Nephron progenitor cell (in vitro differentiated cells): Measurements from ENCODE around the gene DPP6.

Experiments
- DNase-seq: peaks from one replicate; pipeline ENCODE4 v3.0.0; 2021
- H3K27ac Mint-ChIP-seq: 2 replicates; pipeline ENCODE4 v1.8.0; 2021; ENCODE audit warnings: mild to moderate bottlenecking, moderate library complexity, mixed read lengths
- H3K27me3 Mint-ChIP-seq: 2 replicates; pipeline ENCODE4 v1.8.0; 2021; ENCODE audit warnings: mild to moderate bottlenecking, low read depth, mixed read lengths; ENCODE audit not compliant: poor library complexity
- H3K36me3 Mint-ChIP-seq: 2 replicates; pipeline ENCODE4 v1.8.0; 2021; ENCODE audit warnings: low read depth, mixed read lengths
- H3K4me1 Mint-ChIP-seq: 2 replicates; pipeline ENCODE4 v1.8.0; 2021; ENCODE audit warnings: mixed read lengths
- H3K4me3 Mint-ChIP-seq: 2 replicates; pipeline ENCODE4 v1.8.0; 2021; ENCODE audit warnings: mild to moderate bottlenecking, moderate library complexity, mixed read lengths
- H3K9me3 Mint-ChIP-seq: 2 replicates; pipeline ENCODE4 v1.8.0; 2021; ENCODE audit warnings: mild to moderate bottlenecking, moderate library complexity, mixed read lengths
- TF ChIP-seq, protein P1 (sequence below): fragments of 200-600 bp; sonication (generic); IDR thresholded peaks from 2 replicates; pipeline ENCODE4 v1.5.0; 2021; ENCODE audit warnings: antibody characterized with exemption

DPP6 gene

DNA sequence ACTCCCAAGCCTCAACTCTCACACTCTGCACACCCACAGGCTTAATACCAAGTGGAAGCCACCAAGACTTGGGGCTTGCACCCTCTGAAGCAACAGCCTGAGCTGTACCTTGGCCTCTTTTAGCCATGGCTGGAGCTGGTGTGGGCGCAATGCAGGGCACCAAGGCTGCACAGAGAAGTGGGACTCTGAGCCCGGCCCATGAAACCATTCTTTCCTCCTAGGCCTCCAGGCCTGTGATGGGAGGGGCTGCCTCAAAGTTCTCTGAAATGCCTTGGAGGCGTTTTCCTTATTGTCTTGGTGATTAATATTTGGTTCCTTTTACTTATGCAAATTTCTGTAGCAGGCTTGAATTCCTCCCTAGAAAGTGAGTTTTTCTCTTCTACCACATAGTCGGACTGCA is 674.2 kb downstream of the DPP6 start:
- Mint-ChIP-seq H3K9me3 (peaks cover 51% of the 10 kb centered on the region), H3K36me3 (no peaks in the 10 kb centered on the region), H3K27me3 (peaks cover 21% of the 10 kb centered on the region), H3K27ac (no peak overlapping the region), H3K4me1 (no peaks in the 10 kb centered on the region), H3K4me3 (no peak overlapping the region)
- TF ChIP-seq, protein P1, sequence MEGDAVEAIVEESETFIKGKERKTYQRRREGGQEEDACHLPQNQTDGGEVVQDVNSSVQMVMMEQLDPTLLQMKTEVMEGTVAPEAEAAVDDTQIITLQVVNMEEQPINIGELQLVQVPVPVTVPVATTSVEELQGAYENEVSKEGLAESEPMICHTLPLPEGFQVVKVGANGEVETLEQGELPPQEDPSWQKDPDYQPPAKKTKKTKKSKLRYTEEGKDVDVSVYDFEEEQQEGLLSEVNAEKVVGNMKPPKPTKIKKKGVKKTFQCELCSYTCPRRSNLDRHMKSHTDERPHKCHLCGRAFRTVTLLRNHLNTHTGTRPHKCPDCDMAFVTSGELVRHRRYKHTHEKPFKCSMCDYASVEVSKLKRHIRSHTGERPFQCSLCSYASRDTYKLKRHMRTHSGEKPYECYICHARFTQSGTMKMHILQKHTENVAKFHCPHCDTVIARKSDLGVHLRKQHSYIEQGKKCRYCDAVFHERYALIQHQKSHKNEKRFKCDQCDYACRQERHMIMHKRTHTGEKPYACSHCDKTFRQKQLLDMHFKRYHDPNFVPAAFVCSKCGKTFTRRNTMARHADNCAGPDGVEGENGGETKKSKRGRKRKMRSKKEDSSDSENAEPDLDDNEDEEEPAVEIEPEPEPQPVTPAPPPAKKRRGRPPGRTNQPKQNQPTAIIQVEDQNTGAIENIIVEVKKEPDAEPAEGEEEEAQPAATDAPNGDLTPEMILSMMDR: no peak
- DNase-seq: no peak

DNA sequence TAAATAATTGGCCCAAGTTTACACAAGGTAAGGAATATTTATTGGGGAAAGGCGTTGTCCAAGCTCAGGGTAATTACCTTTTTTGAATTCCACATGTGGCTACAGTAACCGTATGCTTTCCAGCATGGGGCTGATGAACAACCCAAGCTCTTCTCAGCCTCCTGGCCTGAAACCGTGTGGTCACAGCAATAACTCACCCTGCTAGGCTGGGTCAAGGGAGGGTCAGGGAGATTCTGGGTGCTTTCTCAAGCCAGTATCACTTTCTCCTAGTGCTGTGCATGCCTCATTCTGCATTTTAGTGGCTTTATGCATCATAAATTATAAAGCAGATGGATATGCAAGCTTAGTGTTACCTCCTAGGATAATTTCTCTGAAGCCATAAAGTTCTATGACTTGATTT is 676.9 kb downstream of the DPP6 start:
- no peak overlapping the region for H3K4me3 Mint-ChIP-seq
- no peak overlapping the region for H3K27ac Mint-ChIP-seq
- no peak for DNase-seq
- TF ChIP-seq, protein P1: no peak
- no peaks in the 10 kb centered on the region for H3K36me3 Mint-ChIP-seq
- H3K4me1 Mint-ChIP-seq: no peaks in the 10 kb centered on the region
- H3K27me3 Mint-ChIP-seq: peaks cover 11% of the 10 kb centered on the region
- H3K9me3 Mint-ChIP-seq: peaks cover 68% of the 10 kb centered on the region

DNA sequence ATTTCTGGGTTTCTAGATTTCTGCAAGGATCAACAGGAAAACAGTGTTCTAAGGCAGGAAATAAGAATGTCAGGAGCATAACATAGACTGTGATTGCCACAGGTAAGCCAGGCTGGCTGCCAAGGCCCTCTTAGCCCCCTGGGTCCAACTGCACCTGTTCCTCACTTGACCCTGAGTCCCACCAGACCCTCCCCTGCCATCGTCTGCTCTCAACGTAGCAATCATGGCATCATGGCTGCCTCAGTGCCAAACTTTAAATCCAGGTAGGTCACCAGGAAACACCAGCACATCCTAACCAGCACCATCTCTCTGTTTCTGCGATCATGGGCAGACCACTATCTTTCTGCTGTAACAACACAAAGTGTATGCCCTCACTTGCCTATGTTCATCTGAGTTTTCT is 683.6 kb downstream of the DPP6 start:
- Mint-ChIP-seq H3K9me3 (peaks cover 23% of the 10 kb centered on the region), H3K27ac (no peak overlapping the region), H3K4me1 (peaks cover 2% of the 10 kb centered on the region), H3K4me3 (no peak overlapping the region), H3K27me3 (peaks cover 3% of the 10 kb centered on the region), H3K36me3 (no peaks in the 10 kb centered on the region)
- DNase-seq: no peak
- TF ChIP-seq, protein P1: no peak

DNA sequence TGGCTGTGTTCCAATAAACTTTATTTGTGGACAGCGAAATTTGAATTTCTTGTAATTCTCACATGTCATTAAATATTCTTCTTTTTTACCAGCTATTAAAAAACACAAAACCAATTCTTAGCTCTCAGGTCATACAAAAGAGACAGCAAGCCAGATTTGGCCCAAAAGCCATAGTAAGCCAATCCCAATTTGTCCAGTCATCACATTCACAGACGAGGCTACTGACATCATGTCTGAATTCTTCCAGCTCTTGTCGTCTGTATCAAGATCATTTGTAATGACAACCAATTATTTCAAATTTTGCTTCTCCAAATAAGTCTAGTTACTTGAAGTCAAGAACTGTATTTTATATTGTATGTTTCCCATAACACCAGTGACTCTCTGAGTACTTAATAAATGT is 684.2 kb downstream of the DPP6 start:
- DNase-seq: no peak
- H3K4me1 Mint-ChIP-seq: peaks cover 5% of the 10 kb centered on the region
- TF ChIP-seq, protein P1: no peak
- no peak overlapping the region for H3K4me3 Mint-ChIP-seq
- H3K27ac Mint-ChIP-seq: no peak overlapping the region
- H3K9me3 Mint-ChIP-seq: peaks cover 18% of the 10 kb centered on the region
- no peaks in the 10 kb centered on the region for H3K36me3 Mint-ChIP-seq
- H3K27me3 Mint-ChIP-seq: peaks cover 3% of the 10 kb centered on the region

DNA sequence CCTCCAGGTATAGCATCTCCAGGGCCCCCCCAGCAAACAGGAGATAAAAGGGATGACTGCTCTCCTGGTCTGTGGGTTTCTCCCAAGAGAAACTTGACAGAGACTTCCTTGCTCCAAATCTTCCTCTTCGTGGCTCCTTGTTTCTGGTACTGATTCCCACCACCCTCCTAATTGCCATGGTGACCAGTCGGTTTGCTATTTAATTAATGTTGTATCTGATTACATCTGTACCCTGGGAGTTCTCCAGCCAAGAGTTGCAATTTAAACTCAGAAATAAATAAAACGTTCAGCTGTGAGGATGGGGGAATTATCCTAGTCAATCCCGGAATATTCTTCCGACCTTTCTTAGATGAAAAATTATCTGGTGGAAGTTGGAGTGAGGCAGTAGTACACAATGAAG is 686.0 kb downstream of the DPP6 start:
- peaks cover 10% of the 10 kb centered on the region for H3K27me3 Mint-ChIP-seq
- peaks cover 5% of the 10 kb centered on the region for H3K4me1 Mint-ChIP-seq
- TF ChIP-seq, protein P1: no peak
- H3K27ac Mint-ChIP-seq: no peak overlapping the region
- no peaks in the 10 kb centered on the region for H3K36me3 Mint-ChIP-seq
- peaks cover 3% of the 10 kb centered on the region for H3K9me3 Mint-ChIP-seq
- no peak overlapping the region for H3K4me3 Mint-ChIP-seq
- no peak for DNase-seq

DNA sequence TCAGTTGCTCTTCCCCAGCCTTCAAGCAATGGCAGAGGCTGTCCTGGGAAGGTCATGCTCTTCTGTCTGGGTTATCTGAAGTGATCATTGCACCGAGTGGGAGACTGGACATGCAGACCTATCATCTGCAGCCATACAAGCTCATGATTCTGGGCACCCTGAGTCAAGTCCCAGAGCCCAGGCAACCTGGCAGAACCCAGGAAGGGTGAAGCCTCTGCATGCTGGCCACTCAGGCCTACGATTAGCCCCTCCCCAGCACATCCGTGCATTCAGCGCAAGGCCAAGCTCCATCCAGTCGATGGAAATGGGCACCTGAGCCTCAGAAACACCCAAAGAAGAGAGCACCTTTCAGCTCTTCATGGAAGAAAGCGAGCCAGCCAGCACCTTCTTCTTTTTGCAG is 688.9 kb downstream of the DPP6 start:
- DNase-seq: no peak
- Mint-ChIP-seq H3K4me3 (no peak overlapping the region), H3K27ac (no peak overlapping the region), H3K9me3 (no peaks in the 10 kb centered on the region), H3K4me1 (peaks cover 21% of the 10 kb centered on the region), H3K27me3 (peaks cover 13% of the 10 kb centered on the region), H3K36me3 (no peaks in the 10 kb centered on the region)
- TF ChIP-seq, protein P1: no peak
